ENCODE measurements around the gene TMED7. TPM values are rescaled to one million over a fixed set of nuclear protein-coding genes. Genes with fewer than 3 reads are reported as not detected.

Gene TMED7
- total RNA-seq, 4 donors from 2014 or later, result 100 to 148 (median 120) TPM

- H3K27ac ChIP-seq, result no peak overlapping the region
- no peak for TF ChIP-seq CTCF (IDR thresholded peaks at IDR 0.05)
- TF ChIP-seq POLR2A (IDR thresholded peaks at IDR 0.05), result no peak
- WGBS, 2 donors (ENCODE audit: low coverage in 1 of 2), result 86 to 100% methylated on average over 1 to 2 of the region's 2 CpGs
- no peaks in the 10 kb centered on the region for H3K4me1 ChIP-seq
- H3K36me3 ChIP-seq, result peaks cover 2 to 6% of the 10 kb centered on the region in 2 donors
- H3K4me3 ChIP-seq, result no peak overlapping the region
- no peak for ATAC-seq
- no peaks in the 10 kb centered on the region for H3K9me3 ChIP-seq
- H3K27me3 ChIP-seq, result no peaks in the 10 kb centered on the region
Measured at GRCh38 chr5:115580941-115581340, 44.9 kb downstream of the TMED7 start.

GRCh38 chr5:115579747-115580173 is 46.1 kb downstream of the TMED7 start:
- H3K4me1 ChIP-seq, result peaks cover 0 to under 1% (median 0%) of the 10 kb centered on the region in 3 donors
- 75 to 80% methylated on average over 6 of the region's 6 CpGs for WGBS, 2 donors (ENCODE audit: low coverage in 1 of 2)

GRCh38 chr5:115579216-115579615 is 46.6 kb downstream of the TMED7 start:
- no peaks in the 10 kb centered on the region for H3K27me3 ChIP-seq
- H3K27ac ChIP-seq, result no peak overlapping the region
- 77 to 81% methylated on average over 3 of the region's 3 CpGs for WGBS, 2 donors (ENCODE audit: low coverage in 1 of 2)
- TF ChIP-seq EP300 (IDR thresholded peaks at IDR 0.05) (no peak), CTCF (IDR thresholded peaks at IDR 0.05) (no peak), POLR2A (IDR thresholded peaks at IDR 0.05) (no peak), POLR2AphosphoS5 (IDR thresholded peaks at IDR 0.05) (no peak)
- peaks cover 2 to 6% of the 10 kb centered on the region in 2 donors for H3K36me3 ChIP-seq
- no peak for ATAC-seq
- no peaks in the 10 kb centered on the region for H3K9me3 ChIP-seq
- peaks cover 0 to 6% (median 0%) of the 10 kb centered on the region in 3 donors for H3K4me1 ChIP-seq
- H3K4me3 ChIP-seq, result no peak overlapping the region

More at GRCh38 chr5:115579747-115580173, 46.1 kb downstream of the TMED7 start:
- no peaks in the 10 kb centered on the region for H3K27me3 ChIP-seq
- TF ChIP-seq CTCF (IDR thresholded peaks at IDR 0.05) (no peak), EP300 (IDR thresholded peaks at IDR 0.05) (no peak), POLR2A (IDR thresholded peaks at IDR 0.05) (no peak), POLR2AphosphoS5 (IDR thresholded peaks at IDR 0.05) (no peak)
- no peak overlapping the region for H3K27ac ChIP-seq
- H3K9me3 ChIP-seq, result no peaks in the 10 kb centered on the region
- H3K36me3 ChIP-seq, result peaks cover 2 to 6% of the 10 kb centered on the region in 2 donors
- no peak overlapping the region for H3K4me3 ChIP-seq
- no peak for ATAC-seq

- WGBS, 2 donors (ENCODE audit: low coverage in 1 of 2), result 74 to 80% methylated on average over 3 of the region's 3 CpGs
- no peak overlapping the region for H3K4me3 ChIP-seq
- no peak overlapping the region for H3K27ac ChIP-seq
- no peak for ATAC-seq
- TF ChIP-seq POLR2AphosphoS5 (IDR thresholded peaks at IDR 0.05), result no peak
- H3K27me3 ChIP-seq, result no peaks in the 10 kb centered on the region
- peaks cover 0 to 9% (median 0%) of the 10 kb centered on the region in 3 donors for H3K4me1 ChIP-seq
- H3K9me3 ChIP-seq, result no peaks in the 10 kb centered on the region
- H3K36me3 ChIP-seq, result peaks cover 2 to 6% of the 10 kb centered on the region in 2 donors
Measured at GRCh38 chr5:115578657-115579056, 47.2 kb downstream of the TMED7 start.

GRCh38 chr5:115577741-115578140 is 48.1 kb downstream of the TMED7 start:
- Histone ChIP-seq H3K9me3 (no peaks in the 10 kb centered on the region), H3K4me1 (peaks cover 0 to 14% (median 0%) of the 10 kb centered on the region in 3 donors), H3K36me3 (peaks cover 2 to 6% of the 10 kb centered on the region in 2 donors), H3K27ac (no peak overlapping the region), H3K27me3 (no peaks in the 10 kb centered on the region), H3K4me3 (no peak overlapping the region)
- ATAC-seq, result no peak
- TF ChIP-seq EP300 (IDR thresholded peaks at IDR 0.05) (no peak), POLR2AphosphoS5 (IDR thresholded peaks at IDR 0.05) (no peak), POLR2A (IDR thresholded peaks at IDR 0.05) (no peak), CTCF (IDR thresholded peaks at IDR 0.05) (no peak)
- WGBS, 2 donors (ENCODE audit: low coverage in 1 of 2), result 96 to 97% methylated on average over 6 of the region's 6 CpGs

Measured in gastroesophageal sphincter (tissue), 4 donors.